Peyer's patch (tissue), 4 donors: Measurements from ENCODE around the gene SCARB2.

Experiments used
- CTCF ChIP-seq, 6 experiments: fragments of 450-650 bp in 4 of 6; fragments of 200-600 bp in 2 of 6; sonication (generic) in 1 of 6; IDR thresholded peaks; one replicate each; pipeline ENCODE4 v1.5.1; 2017 to 2019; ENCODE audit warnings: antibody characterized with exemption in 6 of 6, mild to moderate bottlenecking in 3 of 6, moderate library complexity in 1 of 6
- POLR2A ChIP-seq, 2 donors: fragments of 450-650 bp; IDR thresholded peaks; one replicate each; pipeline ENCODE4 v1.5.1; 2017; ENCODE audit warnings: antibody characterized with exemption in 2 of 2, mild to moderate bottlenecking in 2 of 2, moderate library complexity in 2 of 2

GRCh38 chr4:76179398-76180318 is 34.0 kb downstream of the SCARB2 start:
- TF ChIP-seq CTCF (IDR thresholded peaks at IDR 0.05) (peak; percentile 65 to 93 (median 89)), POLR2A (IDR thresholded peaks at IDR 0.05) (no peak)
